GM12864 (cell line): ENCODE results near the gene SPTAN1.
A peak's percentile ranks its signal among the peaks of the same experiment; 100 is the strongest.
"Not testable (repeated sequence)": the region's sequence is repeated elsewhere in the genome, so short reads cannot be mapped to it uniquely, and the experiment has no call there.

ENCODE experiments used
- DNase-seq: peaks from one replicate; pipeline ENCODE4 v3.0.0-alpha.2; 2011; ENCODE audit warnings: low read depth
- H3K4me3 ChIP-seq: 2 replicates; pipeline ENCODE4 v1.5.1; 2011; ENCODE audit warnings: mild to moderate bottlenecking, low read depth, low read length, control low read depth
- TF ChIP-seq, protein P1 (sequence below): IDR thresholded peaks from 2 replicates; pipeline ENCODE4 v1.5.1; 2011; ENCODE audit warnings: low read depth, mild to moderate bottlenecking, moderate library complexity, low read length, control low read depth, inconsistent platforms; ENCODE audit errors: missing control alignments

Gene SPTAN1

DNA sequence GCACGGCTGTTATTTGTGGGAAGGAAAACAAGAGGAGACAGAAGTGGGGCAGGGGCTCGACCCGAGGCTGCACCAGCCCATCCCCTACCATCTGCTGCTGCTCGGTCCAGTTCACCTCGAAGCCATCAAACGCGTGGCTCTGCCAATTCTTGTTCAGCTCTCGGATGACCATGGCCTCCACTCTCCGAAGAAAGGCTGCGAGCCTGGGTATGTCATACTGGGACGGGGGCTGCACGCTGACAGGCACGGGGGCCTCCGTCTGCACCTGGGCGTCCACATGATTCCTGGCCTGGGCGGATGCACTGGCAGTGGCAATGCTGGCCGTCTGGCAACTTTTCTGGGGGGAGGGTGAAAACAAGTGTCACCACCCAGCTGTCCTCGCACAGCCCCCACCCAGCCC lies 88.2 kb downstream of the SPTAN1 start:
- H3K4me3 ChIP-seq, result no peak overlapping the region
- TF ChIP-seq, protein P1, sequence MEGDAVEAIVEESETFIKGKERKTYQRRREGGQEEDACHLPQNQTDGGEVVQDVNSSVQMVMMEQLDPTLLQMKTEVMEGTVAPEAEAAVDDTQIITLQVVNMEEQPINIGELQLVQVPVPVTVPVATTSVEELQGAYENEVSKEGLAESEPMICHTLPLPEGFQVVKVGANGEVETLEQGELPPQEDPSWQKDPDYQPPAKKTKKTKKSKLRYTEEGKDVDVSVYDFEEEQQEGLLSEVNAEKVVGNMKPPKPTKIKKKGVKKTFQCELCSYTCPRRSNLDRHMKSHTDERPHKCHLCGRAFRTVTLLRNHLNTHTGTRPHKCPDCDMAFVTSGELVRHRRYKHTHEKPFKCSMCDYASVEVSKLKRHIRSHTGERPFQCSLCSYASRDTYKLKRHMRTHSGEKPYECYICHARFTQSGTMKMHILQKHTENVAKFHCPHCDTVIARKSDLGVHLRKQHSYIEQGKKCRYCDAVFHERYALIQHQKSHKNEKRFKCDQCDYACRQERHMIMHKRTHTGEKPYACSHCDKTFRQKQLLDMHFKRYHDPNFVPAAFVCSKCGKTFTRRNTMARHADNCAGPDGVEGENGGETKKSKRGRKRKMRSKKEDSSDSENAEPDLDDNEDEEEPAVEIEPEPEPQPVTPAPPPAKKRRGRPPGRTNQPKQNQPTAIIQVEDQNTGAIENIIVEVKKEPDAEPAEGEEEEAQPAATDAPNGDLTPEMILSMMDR, result no peak
- no peak for DNase-seq

DNA sequence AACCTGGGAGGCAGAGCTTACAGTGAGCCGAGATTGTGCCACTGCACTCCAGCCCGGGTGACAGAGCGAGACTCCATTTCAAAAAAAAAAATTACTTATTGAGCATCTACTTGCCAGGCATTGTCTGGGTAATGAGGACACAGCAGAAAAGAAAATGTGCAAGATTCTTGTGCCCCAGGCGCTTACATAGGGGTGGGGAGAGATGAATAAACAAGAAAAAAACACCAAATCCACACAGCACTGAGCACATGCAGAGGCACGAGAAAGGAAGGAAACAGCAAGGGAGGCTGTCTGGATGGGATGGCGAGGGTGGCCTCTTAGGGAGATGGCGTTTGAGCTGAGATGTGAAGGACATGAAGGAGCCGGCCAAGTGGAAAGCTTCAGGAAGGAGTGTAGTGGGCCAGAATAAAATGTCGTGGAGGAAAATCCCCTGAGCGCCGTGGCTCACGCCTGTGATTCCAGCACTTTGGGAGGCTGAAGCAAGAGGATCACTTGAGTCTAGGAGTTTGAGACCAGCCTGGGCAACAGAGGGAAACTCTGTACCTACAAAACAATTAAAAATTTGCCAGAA lies 90.4 kb downstream of the SPTAN1 start:
- TF ChIP-seq, protein P1, result no peak
- H3K4me3 ChIP-seq, result no peak overlapping the region
- no peak for DNase-seq

DNA sequence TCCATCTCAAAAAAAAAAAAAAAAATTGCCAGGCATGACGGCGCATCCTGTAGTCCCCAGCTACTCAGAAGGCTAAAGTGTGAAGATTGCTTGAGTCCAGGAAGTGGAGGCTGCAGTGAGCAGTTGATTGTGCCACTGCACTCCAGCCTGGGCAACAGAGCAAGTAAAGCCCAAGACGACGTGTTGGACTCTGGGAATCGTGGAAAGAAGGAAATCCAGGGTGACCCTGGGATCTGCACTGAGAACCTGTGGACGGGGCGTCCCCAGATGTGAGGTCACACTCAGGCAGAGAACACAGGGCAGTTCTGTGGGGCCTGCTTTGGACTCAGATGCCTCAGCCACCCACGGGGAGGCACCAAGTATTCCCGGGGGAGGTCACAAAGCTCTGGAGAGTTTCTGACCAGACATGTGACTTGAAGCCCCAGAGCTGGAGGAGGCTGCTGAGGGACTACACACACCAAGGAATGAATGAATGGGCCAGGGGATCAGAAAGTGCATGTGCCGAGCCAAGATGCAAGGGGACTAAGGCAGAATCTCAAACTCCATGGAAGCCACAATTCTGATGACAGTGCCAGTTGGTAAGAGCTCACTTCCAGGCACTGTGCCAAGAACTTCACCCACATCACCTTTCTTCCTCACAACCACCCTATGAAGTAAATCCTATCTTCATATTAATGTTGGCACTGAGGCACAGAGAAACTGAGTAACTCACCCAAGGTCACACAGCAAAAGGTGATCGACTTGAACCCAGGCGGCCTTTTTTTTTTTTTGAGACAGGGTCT lies 91.3 kb downstream of the SPTAN1 start:
- no peak overlapping the region for H3K4me3 ChIP-seq
- peak; percentile 37 for DNase-seq
- TF ChIP-seq, protein P1, result no peak

DNA sequence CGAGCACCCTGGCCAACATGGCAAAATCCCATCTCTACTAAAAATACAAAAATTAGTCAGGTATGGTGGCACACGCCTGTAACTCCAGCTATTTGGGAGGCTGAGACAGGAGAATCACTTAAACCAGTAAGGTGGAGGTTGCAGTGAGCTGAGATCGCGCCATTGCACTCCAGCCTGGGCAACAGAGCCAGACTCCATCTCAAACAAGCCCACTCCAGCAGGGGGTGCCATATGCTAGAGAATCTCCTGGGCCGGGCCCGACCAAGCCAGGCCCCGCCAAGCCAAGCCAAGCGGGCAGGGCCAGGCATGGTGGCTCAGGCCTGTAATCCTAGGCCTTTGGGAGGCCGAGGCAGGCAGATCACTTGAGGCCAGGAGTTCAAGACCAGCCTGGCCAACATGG lies 95.8 kb downstream of the SPTAN1 start:
- DNase-seq, H3K4me3 ChIP-seq: not testable (repeated sequence)

DNA sequence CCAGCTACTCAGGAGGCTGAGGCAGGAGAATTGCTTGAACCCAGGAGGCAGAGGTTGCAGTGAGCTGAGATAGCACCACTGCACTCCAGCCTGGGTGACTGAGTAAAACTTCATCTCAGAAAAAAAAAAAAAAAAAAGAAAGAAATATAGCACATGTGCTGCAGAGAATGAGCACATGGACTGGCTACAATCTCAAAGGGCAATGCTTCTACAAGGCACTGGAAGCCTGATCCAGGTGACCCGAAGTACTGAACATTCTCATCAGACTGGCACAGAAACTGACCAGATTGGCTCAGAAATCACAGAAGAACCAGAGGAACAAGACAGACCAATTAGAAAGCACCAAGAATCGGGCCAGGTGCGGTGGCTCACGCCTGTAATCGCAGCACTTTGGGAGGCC lies 99.4 kb downstream of the SPTAN1 start:
- no peak overlapping the region for H3K4me3 ChIP-seq
- TF ChIP-seq, protein P1, result no peak
- no peak for DNase-seq

More for the DNA sequence above, 95.8 kb downstream of the SPTAN1 start:
- TF ChIP-seq, protein P1, result peak; percentile 36

DNA sequence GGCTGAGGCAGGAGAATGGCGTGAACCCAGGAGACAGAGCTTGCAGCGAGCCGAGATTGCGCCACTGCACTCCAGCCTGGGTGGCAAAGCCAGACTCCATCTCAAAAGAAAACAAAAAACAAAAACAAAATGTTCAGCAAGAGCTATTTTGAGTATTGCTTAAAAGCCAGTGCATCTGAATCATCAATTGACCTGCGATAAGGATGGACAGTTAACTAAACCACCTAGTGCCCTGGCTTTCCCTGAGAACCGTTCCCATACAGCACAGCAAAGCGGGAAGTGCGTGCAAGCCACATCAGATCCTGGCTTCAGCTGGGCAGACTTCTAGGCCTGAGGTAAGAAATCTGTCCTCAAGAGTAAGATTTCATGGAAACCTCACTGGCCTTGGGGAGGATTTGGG lies 101.5 kb downstream of the SPTAN1 start:
- H3K4me3 ChIP-seq, result no peak overlapping the region
- TF ChIP-seq, protein P1, result no peak
- DNase-seq, result no peak
